Adrenal gland (tissue), 12 donors: ENCODE results near the gene ADARB2. TPM values are rescaled to one million over a fixed set of nuclear protein-coding genes. Genes with fewer than 3 reads are reported as not detected.
"Not testable (repeated sequence)": the region's sequence is repeated elsewhere in the genome, so short reads cannot be mapped to it uniquely, and the experiment has no call there.

Experiments
- DNase-seq, 7 donors: peaks; one replicate each; pipeline ENCODE4 v3.0.0-alpha.2; 2019 to 2020
- H3K27ac ChIP-seq, 5 donors: fragments of 200-600 bp; sonication (generic) in 4 of 5; 1 replicate in 3 of 5; 2 replicates in 2 of 5; pipeline versions ENCODE4 v1.5.1 to v1.8.0; 2016 to 2020; ENCODE audit warnings: mild to moderate bottlenecking in 1 of 5
- H3K27me3 ChIP-seq: fragments of 200-600 bp; 2 replicates; pipeline ENCODE4 v1.8.0; 2021
- H3K36me3 ChIP-seq, 2 donors: fragments of 200-600 bp; replicated peaks in 1 of 2; 1 replicate in 1 of 2; 2 replicates in 1 of 2; pipeline versions ENCODE4 v1.5.1 to v1.8.0; 2018 to 2022
- H3K4me1 ChIP-seq, 2 donors: fragments of 200-600 bp; replicated peaks in 1 of 2; 1 replicate in 1 of 2; 2 replicates in 1 of 2; pipeline versions ENCODE4 v1.5.1 to v1.8.0; 2018 to 2021
- H3K4me3 ChIP-seq, 4 donors: fragments of 200-600 bp; sonication (generic) in 3 of 4; one replicate each; pipeline ENCODE4 v1.5.1; 2016 to 2018
- H3K9me3 ChIP-seq, 3 donors: fragments of 200-600 bp; sonication (generic) in 1 of 3; replicated peaks in 1 of 3; 1 replicate in 2 of 3; 2 replicates in 1 of 3; pipeline versions ENCODE4 v1.5.1 to v1.8.0; 2016 to 2021
- POLR2A ChIP-seq, 2 donors: fragments of 450-650 bp; IDR thresholded peaks; one replicate each; pipeline ENCODE4 v1.6.1; 2017; ENCODE audit warnings: antibody characterized with exemption in 2 of 2, mild to moderate bottlenecking in 2 of 2, moderate library complexity in 1 of 2
- WGBS, 4 donors: extraction: QIAGEN DNeasy Blood & Tissue Kit in 2 of 4; methylation state at CpG; one replicate each; pipeline versions ENCODE4 v1.1.5 to v1.1.7; 2013 to 2017; 5-methylcytosine and 5-hydroxymethylcytosine counted together
- intact Hi-C, 2 donors: fragments of 100-400 bp; cut with DNase I; formaldehyde crosslinking; loops; one replicate each; pipeline versions ENCODE4 v1.14.1 to v1.15.0; 2022 to 2023
- polyA plus RNA-seq, 3 donors: library from polyadenylated mRNA; stranded (reverse); fragments of 200-250 nt in 2 of 3; fragments of 350-450 nt in 1 of 3; fragmentation: Illumina TruSeq in 1 of 3; extraction: RNeasy Lipid Tissue Mini Kit (QIAGEN cat#74804) in 1 of 3; gene quantifications; one replicate each; pipeline ENCODE4 v1.2.3, GENCODE V29; 2013 to 2014
- total RNA-seq, 9 donors: library from RNA; depleted of rRNA in 4 of 9; stranded (reverse); fragments of >200 nt in 4 of 9; fragments of 120-200 nt in 1 of 9; fragmentation: NEBNext Ultra II Directional in 1 of 9; extraction: Animal tissue kit (Norgen Biotek cat#: 25700) in 1 of 9; gene quantifications; one replicate each; pipeline versions ENCODE4 v1.1.0 to v1.2.4, GENCODE V29; 2013 to 2023
- TF ChIP-seq, protein P1 (sequence below), 6 experiments: fragments of 450-650 bp in 4 of 6; fragments of 200-600 bp in 2 of 6; sonication (generic) in 1 of 6; IDR thresholded peaks; 1 replicate in 5 of 6; 2 replicates in 1 of 6; pipeline versions ENCODE4 v1.5.1 to v1.8.0; 2016 to 2021; ENCODE audit warnings: antibody characterized with exemption in 6 of 6, mild to moderate bottlenecking in 2 of 6, moderate library complexity in 1 of 6
- donor health status: healthy with polysubstance abuse.
- donor health status: Bipolar disorder and iron deficiency.
- donor health status: DM: yes; HTN: yes; CAD: no.
- donor health status: DM: no; HTN: no; CAD: no.
- donor health status: DM: no; HTN: no; CAD: no.
- donor health status: DM: yes; HTN: yes; CAD: no.

The ADARB2 gene
- total and polyA plus RNA-seq, 12 donors = 0.14 to 3.1 (median 0.91) TPM

DNA sequence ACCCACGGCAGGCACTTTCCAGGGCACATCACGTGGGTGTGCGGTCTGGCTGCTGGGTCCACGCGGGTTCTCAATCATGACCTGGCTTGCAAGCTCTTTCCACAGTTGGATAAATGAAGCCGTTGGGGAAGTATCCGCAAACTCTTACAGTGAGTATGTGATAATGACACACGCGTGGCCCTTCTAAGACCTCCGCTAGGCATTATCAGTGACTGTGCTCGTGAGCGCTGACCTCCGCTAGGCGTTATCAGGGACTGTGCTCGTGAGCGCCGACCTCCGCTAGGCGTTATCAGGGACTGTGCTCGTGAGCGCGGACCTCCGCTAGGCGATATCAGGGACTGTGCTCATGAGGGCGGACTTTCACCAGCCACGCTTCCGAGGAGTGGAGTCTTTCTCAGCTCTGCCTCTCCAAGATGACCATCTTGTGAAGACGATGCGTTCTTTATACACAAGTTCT is 574.1 kb downstream of the ADARB2 start:
- H3K27ac ChIP-seq = no peak overlapping the region
- DNase-seq = peak in 1 of 7 donors; percentile 9
- TF ChIP-seq, protein P1, sequence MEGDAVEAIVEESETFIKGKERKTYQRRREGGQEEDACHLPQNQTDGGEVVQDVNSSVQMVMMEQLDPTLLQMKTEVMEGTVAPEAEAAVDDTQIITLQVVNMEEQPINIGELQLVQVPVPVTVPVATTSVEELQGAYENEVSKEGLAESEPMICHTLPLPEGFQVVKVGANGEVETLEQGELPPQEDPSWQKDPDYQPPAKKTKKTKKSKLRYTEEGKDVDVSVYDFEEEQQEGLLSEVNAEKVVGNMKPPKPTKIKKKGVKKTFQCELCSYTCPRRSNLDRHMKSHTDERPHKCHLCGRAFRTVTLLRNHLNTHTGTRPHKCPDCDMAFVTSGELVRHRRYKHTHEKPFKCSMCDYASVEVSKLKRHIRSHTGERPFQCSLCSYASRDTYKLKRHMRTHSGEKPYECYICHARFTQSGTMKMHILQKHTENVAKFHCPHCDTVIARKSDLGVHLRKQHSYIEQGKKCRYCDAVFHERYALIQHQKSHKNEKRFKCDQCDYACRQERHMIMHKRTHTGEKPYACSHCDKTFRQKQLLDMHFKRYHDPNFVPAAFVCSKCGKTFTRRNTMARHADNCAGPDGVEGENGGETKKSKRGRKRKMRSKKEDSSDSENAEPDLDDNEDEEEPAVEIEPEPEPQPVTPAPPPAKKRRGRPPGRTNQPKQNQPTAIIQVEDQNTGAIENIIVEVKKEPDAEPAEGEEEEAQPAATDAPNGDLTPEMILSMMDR (IDR thresholded peaks at IDR 0.05) = no peak
- no peak for TF ChIP-seq POLR2A (IDR thresholded peaks at IDR 0.05)
- H3K36me3 ChIP-seq = no peaks in the 10 kb centered on the region
- H3K4me3 ChIP-seq = no peak overlapping the region
- H3K4me1 ChIP-seq = no peaks in the 10 kb centered on the region
- no peaks in the 10 kb centered on the region for H3K9me3 ChIP-seq
- WGBS, 4 donors = 81 to 91% (median 87%) methylated on average over 26 to 29 of the region's 29 CpGs
- H3K27me3 ChIP-seq = no peaks in the 10 kb centered on the region
- intact Hi-C loops = no loop called here

- H3K4me3 ChIP-seq = no peak overlapping the region
- no peaks in the 10 kb centered on the region for H3K9me3 ChIP-seq
- no peaks in the 10 kb centered on the region for H3K27me3 ChIP-seq
- TF ChIP-seq, protein P1 (IDR thresholded peaks at IDR 0.05) = no peak
- intact Hi-C loops = no loop called here
- WGBS, 4 donors = 64 to 77% (median 75%) methylated on average over 8 to 13 of the region's 13 CpGs
- H3K4me1 ChIP-seq = no peaks in the 10 kb centered on the region
- H3K27ac ChIP-seq = no peak overlapping the region
- H3K36me3 ChIP-seq = no peaks in the 10 kb centered on the region
- DNase-seq = peak in 2 of 7 donors; percentile 7 to 14
Measured at GRCh38 chr10:1162481-1163203, 574.7 kb downstream of the ADARB2 start.

GRCh38 chr10:1161315-1161673 is 576.0 kb downstream of the ADARB2 start:
- intact Hi-C loops, H3K9me3 ChIP-seq, H3K36me3 ChIP-seq, H3K4me1 ChIP-seq, DNase-seq, H3K4me3 ChIP-seq, H3K27ac ChIP-seq, H3K27me3 ChIP-seq: not testable (repeated sequence)
- 70 to 79% (median 79%) methylated on average over 5 of the region's 5 CpGs for WGBS, 4 donors

DNA sequence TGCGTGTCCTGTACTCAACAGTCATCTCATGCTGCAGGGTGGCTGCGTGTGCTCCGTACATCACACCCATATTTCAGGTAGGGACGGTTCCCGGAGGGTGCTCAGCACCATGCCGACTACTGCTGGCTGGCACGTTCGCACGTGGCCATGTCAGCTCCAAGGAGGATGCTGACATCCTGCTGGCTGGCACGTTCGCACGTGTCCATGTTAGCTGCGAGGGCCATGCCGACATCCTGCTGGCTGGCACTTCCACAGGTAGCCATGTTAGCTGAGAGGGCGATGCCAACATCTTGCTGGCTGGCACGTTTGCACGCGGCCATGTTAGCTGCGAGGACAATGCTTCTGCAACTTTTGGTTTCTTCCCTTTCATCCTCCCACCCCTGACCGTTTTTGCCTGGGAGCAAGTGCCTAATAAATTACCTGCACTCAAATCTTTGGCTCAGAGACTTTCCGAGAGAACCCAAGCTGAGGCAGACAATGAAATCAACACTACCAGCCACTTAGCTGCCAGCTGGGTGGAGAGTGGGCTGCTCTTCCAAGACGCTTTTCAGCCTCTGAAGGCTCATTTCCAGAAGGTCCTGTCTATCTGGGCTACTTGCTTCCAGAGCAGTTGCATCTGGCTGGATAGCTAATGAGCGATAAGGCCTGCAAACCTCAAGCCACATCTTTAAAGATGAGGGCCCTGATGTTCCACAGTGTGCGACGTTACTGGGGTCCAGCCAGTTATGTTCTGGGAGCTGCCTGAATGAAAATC is 576.6 kb downstream of the ADARB2 start:
- Histone ChIP-seq H3K4me3 (no peak overlapping the region), H3K27ac (no peak overlapping the region), H3K27me3 (no peaks in the 10 kb centered on the region), H3K9me3 (no peaks in the 10 kb centered on the region), H3K4me1 (no peaks in the 10 kb centered on the region), H3K36me3 (no peaks in the 10 kb centered on the region)
- DNase-seq = peak in 2 of 7 donors; percentile 9 to 25
- WGBS, 4 donors = 86 to 94% (median 92%) methylated on average over 20 to 25 of the region's 25 CpGs
- intact Hi-C loops = no loop called here
- no peak for TF ChIP-seq POLR2A (IDR thresholded peaks at IDR 0.05)
- TF ChIP-seq, protein P1 (IDR thresholded peaks at IDR 0.05) = no peak
